H1 (cell line): ENCODE measurements around the gene DLX5. TPM values are rescaled to one million over a fixed set of nuclear protein-coding genes. Genes with fewer than 3 reads are reported as not detected.

ENCODE experiments used
- CTCF ChIA-PET: fragments of 300-600 bp; sonication (Branson Sonifier 250); formaldehyde crosslinking; loops from one replicate; lab custom pipeline; 2021; ENCODE audit not compliant: partially characterized antibody; lab: Charles Lee
- POLR2A ChIA-PET: fragments of 300-600 bp; sonication (Branson Sonifier 250); formaldehyde crosslinking; loops from one replicate; lab custom pipeline; 2021; ENCODE audit warnings: inconsistent platforms; ENCODE audit not compliant: partially characterized antibody; lab: Charles Lee
- DNase-seq, 2 experiments: peaks; one replicate each; pipeline versions ENCODE4 v3.0.0 to v3.0.0-alpha.2; 2010 to 2022; ENCODE audit warnings: low spot score in 2 of 2, low read depth in 1 of 2, mixed read lengths in 1 of 2
- FAIRE-seq: peaks from 2 replicates; lab custom pipeline; 2011; peaks lifted over from hg19 to GRCh38; lab: Jason Lieb, UNC
- H2AFZ ChIP-seq: 2 replicates; pipeline ENCODE4 v1.8.1; 2012; ENCODE audit warnings: low read length, inconsistent platforms
- H2AK5ac ChIP-seq: 2 replicates; pipeline ENCODE4 v1.6.1; 2013; ENCODE audit warnings: low read depth, low read length
- H2BK120ac ChIP-seq: replicated peaks from 2 replicates; pipeline ENCODE3; 2013; ENCODE audit warnings: low read depth, low read length, inconsistent platforms
- H2BK12ac ChIP-seq: 2 replicates; pipeline ENCODE4 v1.6.1; 2013; ENCODE audit warnings: low read depth, low read length
- H2BK15ac ChIP-seq: 2 replicates; pipeline ENCODE4 v1.6.1; 2013; ENCODE audit warnings: low read length
- H2BK20ac ChIP-seq: 2 replicates; pipeline ENCODE4 v1.6.1; 2013; ENCODE audit warnings: low read length
- H2BK5ac ChIP-seq: 2 replicates; pipeline ENCODE4 v1.6.1; 2013; ENCODE audit warnings: low read depth, low read length
- H3K14ac ChIP-seq: 2 replicates; pipeline ENCODE4 v1.6.1; 2013; ENCODE audit warnings: inconsistent platforms; ENCODE audit not compliant: insufficient read length
- H3K18ac ChIP-seq: 2 replicates; pipeline ENCODE4 v1.6.1; 2013; ENCODE audit warnings: low read length; ENCODE audit errors: extremely low read depth
- H3K23ac ChIP-seq: 2 replicates; pipeline ENCODE4 v1.6.1; 2013; ENCODE audit warnings: inconsistent platforms; ENCODE audit not compliant: insufficient read length
- H3K23me2 ChIP-seq: 2 replicates; pipeline ENCODE4 v1.6.1; 2013; ENCODE audit warnings: low read depth, low read length
- H3K27ac ChIP-seq: 2 replicates; pipeline ENCODE4 v1.6.1; 2011; ENCODE audit warnings: low read depth, low read length, inconsistent platforms
- H3K27me3 ChIP-seq, 4 experiments: replicated peaks in 1 of 4; 1 replicate in 1 of 4; 2 replicates in 3 of 4; pipeline versions ENCODE4 v1.6.1 to v1.8.1; 2011 to 2013; ENCODE audit warnings: low read length in 3 of 4, mild to moderate bottlenecking in 3 of 4, inconsistent platforms in 2 of 4, mixed read lengths in 2 of 4, moderate library complexity in 1 of 4; ENCODE audit not compliant: control insufficient read depth in 3 of 4, insufficient read depth in 3 of 4; ENCODE audit errors: extremely low read depth in 1 of 4
- H3K36me3 ChIP-seq, 4 experiments: 2 replicates each; pipeline versions ENCODE4 v1.6.1 to v1.8.1; 2011 to 2013; ENCODE audit warnings: mild to moderate bottlenecking in 4 of 4, low read length in 3 of 4, moderate library complexity in 2 of 4, control low read depth in 1 of 4, inconsistent platforms in 1 of 4; ENCODE audit not compliant: insufficient read depth in 4 of 4, control insufficient read depth in 2 of 4
- H3K4ac ChIP-seq: replicated peaks from 2 replicates; pipeline ENCODE3; 2013; ENCODE audit warnings: low read length, low read depth, mixed read lengths, inconsistent platforms; ENCODE audit not compliant: insufficient read length
- H3K4me1 ChIP-seq, 4 experiments: replicated peaks in 1 of 4; 1 replicate in 1 of 4; 2 replicates in 3 of 4; pipeline versions ENCODE4 v1.6.1 to v1.8.1; 2011 to 2013; ENCODE audit warnings: low read length in 3 of 4, inconsistent platforms in 2 of 4, mixed read lengths in 1 of 4; ENCODE audit not compliant: insufficient read depth in 4 of 4, control insufficient read depth in 3 of 4
- H3K4me2 ChIP-seq, 2 experiments: 2 replicates each; pipeline versions ENCODE4 v1.6.1 to v1.8.1; 2011 to 2013; ENCODE audit warnings: low read depth in 2 of 2, low read length in 2 of 2, control low read depth in 1 of 2, inconsistent platforms in 1 of 2, mild to moderate bottlenecking in 1 of 2; ENCODE audit not compliant: insufficient read depth in 1 of 2
- H3K4me3 ChIP-seq, 4 experiments: fragments of 200-600, 300-600 bp in 1 of 4; sonication (generic), shearing (Covaris generic), sonication (Bioruptor Twin) in 1 of 4; 2 replicates each; pipeline versions ENCODE4 v1.5.1 to v1.8.1; 2011 to 2016; ENCODE audit warnings: low read length in 4 of 4, low read depth in 3 of 4, control low read depth in 2 of 4, inconsistent platforms in 2 of 4, mild to moderate bottlenecking in 2 of 4, mixed read lengths in 1 of 4, moderate library complexity in 1 of 4; ENCODE audit not compliant: insufficient read depth in 2 of 4; ENCODE audit errors: extremely low read depth in 1 of 4
- H3K56ac ChIP-seq: replicated peaks from 2 replicates; pipeline ENCODE3; 2013; ENCODE audit warnings: low read depth, mild to moderate bottlenecking, mixed read lengths, low read length, inconsistent platforms; ENCODE audit not compliant: insufficient read length
- H3K79me1 ChIP-seq: 2 replicates; pipeline ENCODE4 v1.6.1; 2013; ENCODE audit warnings: low read depth, low read length, control low read depth
- H3K79me2 ChIP-seq, 2 experiments: 2 replicates each; pipeline versions ENCODE4 v1.6.1 to v1.8.1; 2012 to 2013; ENCODE audit warnings: low read length in 2 of 2, mild to moderate bottlenecking in 2 of 2, inconsistent platforms in 1 of 2; ENCODE audit not compliant: insufficient read depth in 2 of 2, control insufficient read depth in 1 of 2
- H3K9ac ChIP-seq, 4 experiments: replicated peaks in 1 of 4; 1 replicate in 1 of 4; 2 replicates in 3 of 4; pipeline versions ENCODE4 v1.6.1 to v1.8.1; 2011 to 2013; ENCODE audit warnings: low read depth in 3 of 4, low read length in 3 of 4, control low read depth in 2 of 4, mild to moderate bottlenecking in 2 of 4, moderate library complexity in 2 of 4, inconsistent platforms in 1 of 4; ENCODE audit errors: extremely low read depth in 1 of 4
- H3K9me3 ChIP-seq, 2 experiments: 2 replicates each; pipeline versions ENCODE4 v1.6.1 to v1.8.1; 2012 to 2013; ENCODE audit warnings: mild to moderate bottlenecking in 2 of 2, moderate library complexity in 2 of 2, control low read depth in 1 of 2, inconsistent platforms in 1 of 2, low read depth in 1 of 2, low read length in 1 of 2, mixed read lengths in 1 of 2; ENCODE audit not compliant: insufficient read depth in 2 of 2
- H4K20me1 ChIP-seq, 2 experiments: replicated peaks in 1 of 2; 2 replicates each; pipeline versions ENCODE3 to v1.8.1; 2011 to 2013; ENCODE audit warnings: inconsistent platforms in 2 of 2, low read length in 2 of 2, mild to moderate bottlenecking in 1 of 2; ENCODE audit not compliant: insufficient read depth in 2 of 2, control insufficient read depth in 1 of 2
- H4K5ac ChIP-seq: 2 replicates; pipeline ENCODE4 v1.6.1; 2013; ENCODE audit warnings: low read length, low read depth, mixed read lengths, inconsistent platforms; ENCODE audit not compliant: insufficient read length
- H4K8ac ChIP-seq: 2 replicates; pipeline ENCODE4 v1.8.0; 2013; ENCODE audit warnings: mild to moderate bottlenecking, moderate library complexity, low read length, inconsistent platforms; ENCODE audit not compliant: insufficient read depth; ENCODE audit errors: extremely low read depth
- H4K91ac ChIP-seq: replicated peaks from 2 replicates; pipeline ENCODE3; 2013; ENCODE audit warnings: low read length, mixed read lengths, inconsistent platforms; ENCODE audit not compliant: insufficient read length
- KDM5A ChIP-seq: fragments of 200-600 bp; IDR thresholded peaks from 2 replicates; pipeline ENCODE4 v1.7.1; 2012; ENCODE audit warnings: mild to moderate bottlenecking, low read length, inconsistent platforms, mixed read lengths
- SUZ12 ChIP-seq: fragments of 200-600 bp; sonication (generic); IDR thresholded peaks from 2 replicates; pipeline ENCODE4 v1.6.1; 2012; ENCODE audit warnings: mild to moderate bottlenecking, inconsistent platforms, low read length, moderate library complexity, mixed read lengths
- WGBS, 2 experiments: shearing (Covaris generic) in 1 of 2; methylation state at CpG; one replicate each; pipeline versions ENCODE4 v1.1.6 to v1.1.7; 2013 to 2015; ENCODE audit warnings: low lambda C conversion rate in 2 of 2, mixed read lengths in 2 of 2, inconsistent platforms in 1 of 2, low coverage in 1 of 2, missing lambda C conversion rate in 1 of 2; ENCODE audit not compliant: insufficient replicate concordance in 2 of 2, insufficient coverage in 1 of 2, insufficient read length in 1 of 2; ENCODE audit errors: extremely low coverage in 1 of 2, missing lambda C conversion rate in 1 of 2; 5-methylcytosine and 5-hydroxymethylcytosine counted together
- polyA plus RNA-seq, 7 experiments: library from polyadenylated mRNA; depleted of rRNA in 3 of 7; stranded (reverse) in 5 of 7; unstranded in 2 of 7; fragments of >200 nt in 5 of 7; fragments of 200-250 nt in 2 of 7; gene quantifications; 1 replicate in 5 of 7; 2 replicates in 1 of 7; 4 replicates in 1 of 7; pipeline versions ENCODE4 v1.2.1 to v1.2.3, GENCODE V29; 2011 to 2013; ENCODE audit warnings: missing spikeins in 2 of 7, mixed read lengths in 2 of 7
- total RNA-seq: library from RNA; stranded (reverse); fragmentation: NEBNext Ultra II Directional; extraction: Animal tissue kit (Norgen Biotek cat#: 25700); gene quantifications from 2 replicates; pipeline ENCODE4 v1.2.1, GENCODE V29; 2021

Gene DLX5
- total and polyA plus RNA-seq, 2 of the 8 experiments (the other 6 are each of a cell fraction or from before 2014, with no cell fraction given) = not detected

GRCh38 chr7:97014145-97014750, 10.4 kb downstream of the DLX5 start:
- Histone ChIP-seq H3K4ac (no peak overlapping the region), H3K79me1 (no peaks in the 10 kb centered on the region), H4K20me1 (peaks cover 32 to 37% of the 10 kb centered on the region in 2 experiments), H3K14ac (no peak overlapping the region), H4K8ac (no peak overlapping the region), H3K9me3 (no peaks in the 10 kb centered on the region), H3K4me3 (no peak overlapping the region), H2BK15ac (no peak overlapping the region)
- POLR2A ChIA-PET = interaction anchor here (0.6 to 1.2 kb wide), 2 partner anchors 22 to 229 kb away, joined by 3 to 4 read pairs; no protein-coding TSS in a partner anchor
- no peak for DNase-seq
- no peak for FAIRE-seq
- peak; percentile 4; the same call in 1 of the 2 replicates for TF ChIP-seq SUZ12
- no peak for TF ChIP-seq KDM5A
- TF ChIP-seq, all 59 proteins: peak for 1
- H2BK12ac ChIP-seq = no peak overlapping the region
- H3K23ac ChIP-seq = no peak overlapping the region
- no peak overlapping the region for H2BK5ac ChIP-seq
- WGBS, 2 experiments = 29% methylated on average over 5 of the region's 5 CpGs; no CpG with 5 or more reads in 1 of the 2 experiments
- no peak overlapping the region for H3K9ac ChIP-seq
- no peak overlapping the region for H3K18ac ChIP-seq
- H3K27ac ChIP-seq = no peak overlapping the region
- peaks cover 96 to 100% (median 99%) of the 10 kb centered on the region in 4 experiments for H3K27me3 ChIP-seq
- no peak overlapping the region for H3K4me2 ChIP-seq
- no peak overlapping the region for H3K56ac ChIP-seq
- peaks cover 4% of the 10 kb centered on the region; the same call in 1 of the 2 replicates for H3K23me2 ChIP-seq
- CTCF ChIA-PET = interaction anchor here (0.9 to 10.2 kb wide), 5 partner anchors 9 to 139 kb away, joined by 3 to 150 read pairs (median 4); partner anchors contain the start of genes DLX5 and DLX6
- H2AFZ ChIP-seq = no peak overlapping the region
- H3K79me2 ChIP-seq = no peaks in the 10 kb centered on the region
- H3K4me1 ChIP-seq = peaks cover 0 to 16% (median 10%) of the 10 kb centered on the region in 4 experiments; a peak in 5 of 7 replicates
- H2AK5ac ChIP-seq = no peak overlapping the region
- no peak overlapping the region for H2BK20ac ChIP-seq
- H4K5ac ChIP-seq = no peak overlapping the region
- H4K91ac ChIP-seq = no peak overlapping the region
- H3K36me3 ChIP-seq = no peaks in the 10 kb centered on the region
- H2BK120ac ChIP-seq = no peak overlapping the region
